Thyroid gland (tissue), 4 donors: ENCODE measurements around the gene RAB27A.
"Not testable (repeated sequence)": the region's sequence is repeated elsewhere in the genome, so short reads cannot be mapped to it uniquely, and the experiment has no call there.

Experiments
- POLR2A ChIP-seq, 2 donors: fragments of 450-650 bp; IDR thresholded peaks; one replicate each; pipeline ENCODE4 v1.6.1; 2017; ENCODE audit warnings: antibody characterized with exemption in 2 of 2, mild to moderate bottlenecking in 2 of 2, moderate library complexity in 1 of 2
- TF ChIP-seq, protein P1 (sequence below), 6 experiments: fragments of 200-600 bp in 3 of 6; fragments of 450-650 bp in 3 of 6; sonication (generic) in 3 of 6; IDR thresholded peaks; one replicate each; pipeline ENCODE4 v1.5.1; 2016 to 2019; ENCODE audit warnings: antibody characterized with exemption in 6 of 6, mild to moderate bottlenecking in 2 of 6, inconsistent platforms in 1 of 6, moderate library complexity in 1 of 6

DNA sequence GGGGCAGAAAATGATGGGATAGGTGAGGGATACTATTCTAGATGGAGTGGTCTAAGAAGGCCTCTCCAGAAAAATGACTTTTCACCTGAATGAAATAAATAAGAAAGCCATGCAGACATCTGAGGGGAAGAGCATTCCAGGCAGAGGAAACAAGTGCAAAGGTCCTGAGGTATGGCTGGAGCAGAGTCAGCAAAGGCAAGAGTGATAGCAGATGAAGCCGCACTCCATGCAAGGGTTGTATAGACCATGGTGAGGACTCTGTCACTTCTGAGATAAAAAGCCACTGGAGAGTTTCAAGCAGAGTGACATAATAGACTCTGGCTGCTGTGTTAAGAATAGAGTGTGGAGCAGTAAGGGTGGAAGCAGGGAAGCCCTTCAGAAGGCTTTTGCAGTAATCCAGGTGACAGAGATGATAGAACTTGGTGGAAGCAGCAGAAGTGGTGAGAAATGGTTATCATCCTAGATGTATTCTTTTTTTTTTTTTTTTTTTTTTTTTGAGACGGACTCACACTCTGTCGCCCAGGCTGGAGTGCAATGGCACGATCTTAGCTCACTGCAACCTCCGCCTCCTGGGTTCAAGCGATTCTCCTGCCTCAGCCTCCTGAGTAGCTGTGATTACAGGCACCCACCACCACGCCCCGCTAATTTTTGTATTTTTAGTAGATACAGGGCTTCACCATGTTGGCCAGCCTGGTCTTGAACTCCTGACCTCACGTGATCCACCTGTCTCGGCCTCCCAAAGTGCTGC lies 3.0 kb downstream of the RAB27A start:
- TF ChIP-seq, protein P1, sequence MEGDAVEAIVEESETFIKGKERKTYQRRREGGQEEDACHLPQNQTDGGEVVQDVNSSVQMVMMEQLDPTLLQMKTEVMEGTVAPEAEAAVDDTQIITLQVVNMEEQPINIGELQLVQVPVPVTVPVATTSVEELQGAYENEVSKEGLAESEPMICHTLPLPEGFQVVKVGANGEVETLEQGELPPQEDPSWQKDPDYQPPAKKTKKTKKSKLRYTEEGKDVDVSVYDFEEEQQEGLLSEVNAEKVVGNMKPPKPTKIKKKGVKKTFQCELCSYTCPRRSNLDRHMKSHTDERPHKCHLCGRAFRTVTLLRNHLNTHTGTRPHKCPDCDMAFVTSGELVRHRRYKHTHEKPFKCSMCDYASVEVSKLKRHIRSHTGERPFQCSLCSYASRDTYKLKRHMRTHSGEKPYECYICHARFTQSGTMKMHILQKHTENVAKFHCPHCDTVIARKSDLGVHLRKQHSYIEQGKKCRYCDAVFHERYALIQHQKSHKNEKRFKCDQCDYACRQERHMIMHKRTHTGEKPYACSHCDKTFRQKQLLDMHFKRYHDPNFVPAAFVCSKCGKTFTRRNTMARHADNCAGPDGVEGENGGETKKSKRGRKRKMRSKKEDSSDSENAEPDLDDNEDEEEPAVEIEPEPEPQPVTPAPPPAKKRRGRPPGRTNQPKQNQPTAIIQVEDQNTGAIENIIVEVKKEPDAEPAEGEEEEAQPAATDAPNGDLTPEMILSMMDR (IDR thresholded peaks at IDR 0.05): not testable (repeated sequence)
- not testable (repeated sequence) for TF ChIP-seq POLR2A (IDR thresholded peaks at IDR 0.05)
